A549 (cell line): ENCODE measurements around the gene BEST4. TPM values are rescaled to one million over a fixed set of nuclear protein-coding genes. Genes with fewer than 3 reads are reported as not detected.

Experiments
- ATAC-seq, 2 experiments: fragments of 200-7000 bp in 1 of 2; fragments of >200 bp in 1 of 2; cut with Nextera tagmentation in 1 of 2; cut with Tn5 transposase in 1 of 2; 3 replicates each; pipeline versions ENCODE4 v1.8.0 to v1.9.1; 2018 to 2020; ENCODE audit warnings: mild to moderate bottlenecking in 1 of 2, moderate library complexity in 1 of 2
- CTCF ChIA-PET: fragments of 300-600 bp; sonication (Branson Sonifier 250); formaldehyde crosslinking; extraction: SDS; loops from one replicate; lab custom pipeline; 2021; ENCODE audit warnings: antibody characterized with exemption, inconsistent platforms; lab: Yijun Ruan, JAX
- POLR2A ChIA-PET: fragments of 350-600 bp; formaldehyde crosslinking; extraction: SDS; loops from one replicate; lab custom pipeline; 2021; ENCODE audit warnings: antibody characterized with exemption, inconsistent platforms; lab: Yijun Ruan, JAX
- DNase-seq, 2 experiments: peaks; one replicate each; pipeline versions ENCODE4 v3.0.0 to v3.0.0-alpha.2; 2011 to 2016; ENCODE audit warnings: low read depth in 1 of 2, low spot score in 1 of 2
- FAIRE-seq: peaks from 2 replicates; lab custom pipeline; 2011; peaks lifted over from hg19 to GRCh38; lab: Jason Lieb, UNC
- H3K27ac ChIP-seq, 2 experiments: fragments of >200 bp; sonication (Bioruptor Twin); formaldehyde crosslinking; 3 replicates each; pipeline ENCODE4 v1.5.1; 2016 to 2017
- H3K4me1 ChIP-seq: fragments of >200 bp; sonication (Bioruptor Twin); formaldehyde crosslinking; 3 replicates; pipeline ENCODE4 v1.6.1; 2016
- H3K4me2 ChIP-seq: fragments of >200 bp; sonication (Bioruptor Twin); formaldehyde crosslinking; 3 replicates; pipeline ENCODE4 v1.6.1; 2016
- H3K4me3 ChIP-seq: fragments of >200 bp; sonication (Bioruptor Twin); formaldehyde crosslinking; 3 replicates; pipeline ENCODE4 v1.5.1; 2016
- H3K9me3 ChIP-seq: fragments of >200 bp; sonication (Bioruptor Twin); formaldehyde crosslinking; 3 replicates; pipeline ENCODE4 v1.6.1; 2016
- BCL3 ChIP-seq: fragments of >200 bp; sonication (Bioruptor Twin); formaldehyde crosslinking; IDR thresholded peaks from 3 replicates; pipeline ENCODE4 v1.6.1; 2016
- BHLHE40 ChIP-seq: IDR thresholded peaks from 2 replicates; pipeline ENCODE4 v1.6.1; 2012; ENCODE audit warnings: low read depth, low read length, inconsistent platforms
- CBX2 ChIP-seq: fragments of 200-600 bp; sonication (generic); IDR thresholded peaks from 2 replicates; pipeline ENCODE4 v1.6.1; 2016; ENCODE audit warnings: low read depth, mild to moderate bottlenecking, borderline replicate concordance
- CBX8 ChIP-seq: fragments of 200-600 bp; sonication (generic); IDR thresholded peaks from 2 replicates; pipeline ENCODE4 v1.6.1; 2016
- CEBPB ChIP-seq, 2 experiments: fragments of >200 bp in 1 of 2; sonication (Bioruptor Twin) in 1 of 2; formaldehyde crosslinking in 1 of 2; IDR thresholded peaks; 2 replicates each; pipeline ENCODE4 v1.6.1; 2012 to 2016
- CTCF ChIP-seq: fragments of >200 bp; sonication (Bioruptor Twin); formaldehyde crosslinking; IDR thresholded peaks from 3 replicates; pipeline ENCODE4 v1.5.1; 2016
- GATA3 ChIP-seq: IDR thresholded peaks from 2 replicates; pipeline ENCODE4 v1.6.1; 2012; ENCODE audit warnings: borderline replicate concordance
- HOXB5 ChIP-seq: fragments of 250-450 bp; sonication (Bioruptor Pico); IDR thresholded peaks from 2 replicates; pipeline ENCODE4 v1.5.0; 2020; ENCODE audit warnings: mild to moderate bottlenecking, moderate library complexity
- JUN ChIP-seq, 2 experiments: fragments of >200 bp; sonication (Bioruptor Twin); formaldehyde crosslinking; IDR thresholded peaks; 2 replicates in 1 of 2; 3 replicates in 1 of 2; pipeline ENCODE4 v1.6.1; 2016 to 2017
- JUNB ChIP-seq: fragments of >200 bp; sonication (Bioruptor Twin); formaldehyde crosslinking; IDR thresholded peaks from 2 replicates; pipeline ENCODE4 v1.6.1; 2016
- MAFK ChIP-seq: fragments of 450-650 bp; IDR thresholded peaks from 2 replicates; pipeline ENCODE4 v1.6.1; 2014; ENCODE audit not compliant: partially characterized antibody
- MYC ChIP-seq: IDR thresholded peaks from 2 replicates; pipeline ENCODE4 v1.6.1; 2012; ENCODE audit warnings: mild to moderate bottlenecking, inconsistent platforms, low read length, improper control_type of control experiment, borderline replicate concordance
- NFE2L2 ChIP-seq: fragments of 150-350 bp; conservative IDR thresholded peaks from 2 replicates; pipeline ENCODE4 v1.6.1; 2014; ENCODE audit warnings: low read length
- PBX3 ChIP-seq: IDR thresholded peaks from 2 replicates; pipeline ENCODE4 v1.6.1; 2012
- POLR2A ChIP-seq: IDR thresholded peaks from 2 replicates; pipeline ENCODE4 v1.6.1; 2012; ENCODE audit warnings: mild to moderate bottlenecking, low read length
- RAD21 ChIP-seq, 2 experiments: fragments of >200 bp in 1 of 2; sonication (Bioruptor Twin) in 1 of 2; formaldehyde crosslinking in 1 of 2; IDR thresholded peaks in 1 of 2; conservative IDR thresholded peaks in 1 of 2; 2 replicates in 1 of 2; 3 replicates in 1 of 2; pipeline ENCODE4 v1.6.1; 2012 to 2018; ENCODE audit warnings: inconsistent platforms in 1 of 2
- RCOR1 ChIP-seq: fragments of 150-350 bp; IDR thresholded peaks from 2 replicates; pipeline ENCODE4 v1.6.1; 2014; ENCODE audit warnings: antibody characterized with exemption, low read length, low read depth
- REST ChIP-seq: fragments of 200-600 bp; sonication (generic); IDR thresholded peaks from 2 replicates; pipeline ENCODE4 v1.6.1; 2016; ENCODE audit warnings: antibody characterized with exemption, mild to moderate bottlenecking, moderate library complexity
- RFX5 ChIP-seq: fragments of 450-650 bp; IDR thresholded peaks from 2 replicates; pipeline ENCODE4 v1.7.1; 2014; ENCODE audit warnings: antibody characterized with exemption, mild to moderate bottlenecking, moderate library complexity
- SREBF2 ChIP-seq: fragments of 450-650 bp; IDR thresholded peaks from 2 replicates; pipeline ENCODE4 v1.6.1; 2014; ENCODE audit warnings: mild to moderate bottlenecking, moderate library complexity
- WGBS: methylation state at CpG from one replicate; pipeline ENCODE4 v1.1.6; 2017; ENCODE audit errors: missing lambda C conversion rate; 5-methylcytosine and 5-hydroxymethylcytosine counted together
- polyA plus RNA-seq, 4 experiments: library from polyadenylated mRNA; depleted of rRNA in 3 of 4; stranded (reverse); fragments of >200 nt; fragmentation: RNase III in 1 of 4; extraction: RNeasy Plus Mini Kit Qiagen cat#74134 plus additional on column Dnase treatment in 1 of 4; gene quantifications; 2 replicates in 3 of 4; 3 replicates in 1 of 4; pipeline ENCODE4 v1.2.3, GENCODE V29; 2011 to 2017

BEST4 gene
- polyA plus RNA-seq, 2 of the 4 experiments (the other 2 are of a cell fraction) = 0.08 to 0.09 TPM

- POLR2A ChIA-PET = interaction anchor here (1.7 kb wide), 1 partner anchor 32 kb away, joined by 8 read pairs; the partner anchor contains the start of gene RPS8
Measured at GRCh38 chr1:44743211-44743610, 44.8 kb downstream of the BEST4 start.

More at GRCh38 chr1:44743211-44743610, 44.8 kb downstream of the BEST4 start:
- ATAC-seq = no peak
- DNase-seq = no peak
- no peak for FAIRE-seq
- no peak overlapping the region for H3K4me3 ChIP-seq
- H3K27ac ChIP-seq = no peak overlapping the region
- 100% methylated on average over 1 of the region's 1 CpG for WGBS
- CTCF ChIA-PET = interaction anchor here (1.3 to 2.6 kb wide), 2 partner anchors 12 to 40 kb away, joined by 3 to 18 read pairs; partner anchors contain the start of gene RNU5D-1
- H3K9me3 ChIP-seq = no peaks in the 10 kb centered on the region
- H3K4me2 ChIP-seq = no peak overlapping the region
- 0 out of 3 replicates have a peak, but pooled peaks cover 9% of the 10 kb centered on the region for H3K4me1 ChIP-seq
- TF ChIP-seq BCL3 (no peak), GATA3 (no peak), JUNB (no peak), BHLHE40 (no peak), RAD21 (conservative IDR thresholded peaks at IDR 0.05 in 1 of 2, IDR thresholded peaks at IDR 0.05 in 1 of 2) (no peak), RFX5 (no peak), MYC (no peak), CEBPB (IDR thresholded peaks at IDR 0.05) (no peak), MAFK (no peak), CTCF (no peak), JUN (IDR thresholded peaks at IDR 0.05) (no peak), HOXB5 (CRISPR knock-in tag) (no peak), POLR2A (no peak), NFE2L2 (no peak), SREBF2 (no peak), CBX8 (no peak), CBX2 (no peak), REST (no peak), RCOR1 (no peak), PBX3 (no peak)
